GM19372 (cell line): ENCODE data around the gene TTC39C.

Source experiments
- ATAC-seq: cut with Tn5 transposase; IDR thresholded peaks from one replicate; pipeline ENCODE4 v1.9.1; 2021; ENCODE audit warnings: mild to moderate bottlenecking, low read depth, moderate library complexity; ENCODE audit not compliant: unreplicated experiment

The TTC39C gene

DNA sequence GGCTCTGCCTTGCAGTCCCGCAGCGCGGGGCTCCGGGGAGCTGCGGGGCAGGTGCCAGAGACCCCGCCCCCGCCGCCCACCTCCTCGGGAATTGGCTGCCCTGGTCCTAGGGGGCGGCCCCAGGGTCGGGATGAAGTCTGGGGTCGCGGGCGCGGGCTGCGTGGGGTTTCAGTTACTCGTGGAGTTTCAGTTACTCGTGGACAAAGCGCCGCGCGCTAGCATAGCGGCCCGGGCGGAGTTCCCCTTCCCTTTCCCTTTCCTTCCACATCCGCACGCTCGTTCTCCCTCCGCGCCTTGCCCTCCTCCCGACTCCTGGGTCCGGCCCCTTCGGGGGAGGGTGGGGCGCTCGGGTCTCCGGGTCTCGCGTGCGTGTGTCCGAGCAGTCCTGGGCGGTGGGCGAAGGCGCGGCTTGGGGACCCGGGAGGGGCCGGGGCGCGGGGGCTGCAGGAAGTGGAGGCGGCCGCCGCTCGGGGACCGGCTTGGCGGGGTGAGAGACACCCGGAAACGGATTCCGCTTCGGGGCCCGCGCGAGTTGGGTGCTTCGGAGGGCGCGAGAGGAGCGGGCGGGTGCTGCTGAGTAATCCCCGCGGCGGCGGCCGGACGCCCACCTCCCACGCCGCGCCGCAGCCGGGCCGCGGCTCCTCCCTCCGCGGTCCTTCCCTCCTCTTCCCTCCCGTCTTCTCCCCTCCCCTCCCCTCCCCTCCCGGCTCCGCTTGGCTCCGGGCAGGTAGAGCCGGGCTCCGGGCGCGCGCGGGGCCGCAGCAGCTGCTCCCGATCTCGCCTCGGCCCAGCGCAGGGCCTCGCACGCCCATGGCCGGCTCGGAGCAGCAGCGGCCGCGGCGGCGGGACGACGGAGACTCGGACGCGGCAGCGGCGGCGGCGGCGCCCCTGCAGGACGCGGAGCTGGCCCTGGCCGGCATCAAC lies at the start of gene TTC39C:
Gene TTC39C, plus strand, starts transcription at position 693 of the 924 bp plus-strand sequence. Its CDS starts 118 bp downstream, at position 811.
- ATAC-seq = peak; percentile 56

DNA sequence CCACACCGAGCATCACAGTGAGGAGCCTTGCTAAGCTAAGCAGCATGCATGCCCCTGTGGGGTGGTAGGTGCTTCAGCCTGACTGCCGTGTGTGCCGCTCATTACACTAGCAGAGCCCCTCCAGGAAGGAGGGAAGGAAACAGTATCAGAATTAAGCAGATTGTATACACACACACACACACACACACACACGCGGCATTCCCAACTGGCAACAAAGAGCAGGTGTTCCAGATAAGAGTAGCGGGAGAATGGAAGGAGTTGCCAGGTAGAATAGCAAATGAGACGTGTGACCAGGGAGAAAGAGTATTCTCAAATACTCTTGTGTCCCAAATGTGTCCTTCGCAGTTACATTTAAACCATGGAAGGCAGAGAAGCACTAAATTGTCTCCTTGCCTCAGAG lies 47.6 kb upstream of the TTC39C start:
- no peak for ATAC-seq

DNA sequence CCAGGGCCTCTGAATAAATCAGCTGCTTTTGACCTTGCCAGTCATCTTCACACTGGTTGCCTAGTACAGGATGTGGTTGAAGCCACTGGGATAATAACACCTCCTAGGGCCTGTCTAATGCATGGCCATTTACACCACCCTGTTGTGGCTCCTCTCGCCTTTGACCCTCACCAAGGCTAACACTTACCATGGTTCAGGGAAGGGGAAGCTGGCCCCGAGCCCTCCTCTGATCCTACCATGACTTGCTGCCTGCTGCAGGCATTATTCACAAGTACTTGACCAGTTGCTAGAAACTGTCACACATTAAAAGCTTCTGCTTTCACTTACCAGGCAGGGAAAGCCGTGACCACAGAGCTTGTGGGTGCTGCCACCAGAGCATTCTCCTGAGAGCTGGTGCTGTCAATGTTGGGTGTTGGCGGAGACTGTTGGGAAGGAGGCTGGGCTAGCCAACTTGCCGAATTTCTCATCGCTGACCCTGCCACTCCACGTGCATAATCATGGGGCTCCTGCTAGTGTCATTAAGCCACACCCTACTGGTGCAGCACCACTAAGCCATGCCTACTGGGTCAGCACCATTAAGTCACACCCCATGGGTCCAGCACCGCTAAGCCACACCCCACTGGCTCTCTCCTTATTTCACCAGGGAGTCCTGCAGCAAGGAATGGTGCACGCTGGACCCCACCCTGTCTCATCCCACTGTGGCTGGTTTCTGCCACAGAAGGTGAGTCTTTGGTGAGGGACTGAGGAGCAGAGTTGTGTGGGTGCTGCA lies 47.0 kb upstream of the TTC39C start:
- no peak for ATAC-seq

DNA sequence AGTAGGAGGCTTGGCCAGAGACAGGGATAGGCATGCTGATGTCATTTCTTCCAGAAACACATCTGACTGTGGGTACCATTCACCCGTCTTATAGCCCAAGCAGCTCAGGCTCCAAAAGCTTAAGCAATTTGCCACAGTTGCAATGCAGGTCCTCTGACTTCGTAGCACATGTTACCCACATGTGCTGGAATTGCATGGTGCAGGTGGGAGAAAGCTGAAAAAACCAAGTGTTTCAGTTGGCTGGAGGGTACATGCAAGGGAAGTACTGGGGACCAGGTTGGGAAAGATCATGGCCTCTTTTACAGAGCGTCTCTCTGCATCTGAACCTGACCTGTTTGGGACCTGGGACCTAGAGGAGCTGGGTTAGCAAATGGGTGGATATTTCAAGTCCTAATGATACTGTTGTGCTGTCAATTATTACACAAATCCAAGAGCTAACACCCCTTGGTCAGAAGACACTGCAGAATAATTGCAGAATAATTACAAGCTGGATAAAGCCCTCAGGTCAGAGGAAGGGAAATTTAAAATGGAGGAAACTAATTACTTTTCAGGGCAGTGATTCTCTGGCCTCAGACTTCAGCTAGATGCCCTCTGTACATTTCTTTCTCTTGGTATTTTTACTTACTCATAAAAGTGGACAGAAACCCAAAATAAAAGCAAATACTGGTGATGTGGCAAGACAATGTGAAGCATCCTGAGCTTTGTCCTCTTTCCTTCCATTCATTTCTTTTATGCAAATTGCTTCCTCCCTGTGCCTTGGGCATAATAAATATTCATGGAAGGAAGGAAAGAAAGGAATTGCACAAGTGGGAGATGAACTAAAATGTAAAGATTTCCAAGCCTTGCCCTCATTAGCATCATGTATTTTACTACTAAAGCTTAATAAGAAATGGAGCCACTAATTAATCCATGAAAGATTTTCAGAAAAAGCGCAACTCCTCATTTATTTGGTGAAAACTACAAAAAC lies 45.6 kb upstream of the TTC39C start:
- ATAC-seq = no peak

DNA sequence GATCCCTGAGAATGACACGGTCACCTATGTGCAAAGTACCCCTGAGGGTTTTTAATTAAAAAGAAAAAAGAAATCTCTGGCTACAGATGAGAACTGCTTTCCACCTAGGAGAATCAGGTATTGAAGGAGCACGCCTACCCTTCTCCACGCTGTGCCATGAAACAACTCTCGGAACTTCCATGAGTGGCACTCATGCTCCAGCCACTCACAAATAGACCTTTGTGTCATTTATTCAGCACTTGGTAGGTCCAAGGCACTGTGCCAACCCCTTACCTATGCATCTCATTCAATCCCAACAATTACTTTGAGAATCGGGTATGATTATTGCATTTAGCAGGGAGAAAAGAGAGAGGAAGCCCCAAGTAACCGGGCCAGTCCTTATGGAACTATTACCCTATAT lies 44.9 kb upstream of the TTC39C start:
- ATAC-seq = no peak

DNA sequence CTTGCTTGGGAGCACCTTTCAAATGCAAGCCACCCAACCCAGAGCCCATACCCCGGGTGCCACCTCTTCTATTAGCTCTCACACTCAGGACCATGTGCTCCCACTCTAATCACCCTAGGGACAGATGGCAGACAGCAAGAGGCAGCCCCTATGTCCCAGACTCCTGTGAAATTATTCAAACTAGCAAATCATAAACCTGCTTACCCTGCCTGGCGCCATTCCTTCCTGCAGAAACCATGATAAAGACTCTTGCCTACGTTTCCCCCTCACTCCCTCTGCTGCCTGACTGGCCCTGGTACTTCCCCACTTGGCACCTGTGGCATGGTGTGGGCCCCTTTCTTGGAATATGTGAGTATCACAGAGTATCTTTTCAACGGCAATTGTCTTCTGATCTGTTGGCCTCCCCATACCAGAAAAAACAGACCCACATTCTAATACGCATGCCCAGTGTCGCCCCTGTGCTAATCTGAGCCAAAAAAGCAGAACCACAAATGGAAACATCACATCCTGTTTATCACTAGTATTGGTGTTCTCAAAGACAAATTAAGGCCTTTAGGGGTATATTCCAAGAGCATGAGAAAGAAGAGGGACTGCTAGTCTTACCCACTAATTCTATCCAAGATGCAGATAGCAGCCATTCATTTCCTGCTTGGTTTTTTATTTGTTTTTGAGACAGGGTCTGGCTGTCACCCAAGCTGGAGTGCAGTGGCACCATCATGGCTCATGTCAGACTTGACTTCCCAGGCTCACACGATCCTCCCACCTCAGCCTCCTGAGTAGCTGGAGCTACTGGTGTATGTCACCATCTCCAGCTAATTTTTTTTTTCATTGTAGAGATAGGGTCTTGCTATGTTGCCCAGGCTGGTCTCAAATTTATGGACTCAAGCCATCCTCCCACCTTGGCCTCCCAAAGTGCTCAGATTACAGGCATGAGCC lies 44.1 kb upstream of the TTC39C start:
- ATAC-seq = no peak

DNA sequence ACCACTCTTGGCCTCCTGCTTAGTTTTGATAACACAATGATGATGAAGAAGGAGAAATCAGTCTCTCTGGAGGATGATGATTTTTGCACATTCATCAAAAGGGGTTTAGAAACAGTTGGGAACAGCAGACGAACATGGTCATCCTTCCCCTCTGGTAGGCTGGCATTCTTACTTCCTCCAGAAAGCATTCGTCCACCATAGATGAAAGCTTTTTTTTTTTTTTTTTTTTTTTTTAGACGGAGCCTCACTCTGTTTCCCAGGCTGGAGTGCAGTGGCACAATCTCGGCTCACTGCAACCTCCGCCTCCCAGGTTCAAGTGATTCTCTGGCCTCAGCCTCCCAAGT lies 43.5 kb upstream of the TTC39C start:
- ATAC-seq = no peak

DNA sequence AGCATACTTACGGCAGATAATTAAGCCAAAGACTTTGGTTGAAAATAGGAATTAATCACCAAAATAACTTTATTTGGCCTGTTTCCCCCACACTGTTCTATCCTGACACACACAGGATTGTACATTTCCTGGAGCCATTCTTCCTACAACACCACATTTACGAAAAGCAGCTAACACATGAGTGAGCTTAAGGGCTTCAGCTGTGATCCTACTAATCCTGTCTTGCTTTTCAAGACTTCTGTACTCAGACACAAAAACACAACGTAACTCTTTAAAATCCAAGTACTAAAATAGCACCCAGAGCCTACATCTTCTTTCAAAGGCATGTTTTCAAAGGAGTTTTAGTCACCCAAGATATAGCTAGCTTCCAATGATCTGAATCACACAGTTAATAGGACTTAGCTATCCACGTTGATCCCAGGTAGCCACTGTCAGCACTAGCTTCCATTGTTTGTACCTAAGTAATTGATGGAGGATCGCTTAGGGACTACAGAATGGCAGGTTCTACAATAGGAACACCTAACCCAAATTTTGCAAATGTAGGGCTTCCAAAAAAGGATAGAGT lies 42.8 kb upstream of the TTC39C start:
- no peak for ATAC-seq

DNA sequence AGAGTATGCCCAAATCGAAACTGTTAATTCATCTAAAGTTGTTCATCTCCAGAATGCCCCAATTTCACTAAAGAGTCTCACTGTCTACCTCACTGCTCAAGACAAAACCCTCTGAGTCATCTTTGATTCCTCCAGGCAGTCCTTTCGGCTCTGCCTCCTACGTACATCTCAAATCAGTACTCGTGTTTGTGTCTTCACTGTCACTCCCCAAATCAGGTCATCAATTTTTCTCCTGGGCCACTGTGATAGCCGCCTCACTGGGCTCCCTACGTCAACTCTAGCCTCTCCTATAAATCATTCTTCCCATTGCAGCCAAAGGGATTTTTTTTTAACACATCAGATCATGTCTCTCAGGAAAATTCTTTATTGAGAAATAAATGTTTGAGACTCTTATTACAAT lies 42.1 kb upstream of the TTC39C start:
- ATAC-seq = no peak

DNA sequence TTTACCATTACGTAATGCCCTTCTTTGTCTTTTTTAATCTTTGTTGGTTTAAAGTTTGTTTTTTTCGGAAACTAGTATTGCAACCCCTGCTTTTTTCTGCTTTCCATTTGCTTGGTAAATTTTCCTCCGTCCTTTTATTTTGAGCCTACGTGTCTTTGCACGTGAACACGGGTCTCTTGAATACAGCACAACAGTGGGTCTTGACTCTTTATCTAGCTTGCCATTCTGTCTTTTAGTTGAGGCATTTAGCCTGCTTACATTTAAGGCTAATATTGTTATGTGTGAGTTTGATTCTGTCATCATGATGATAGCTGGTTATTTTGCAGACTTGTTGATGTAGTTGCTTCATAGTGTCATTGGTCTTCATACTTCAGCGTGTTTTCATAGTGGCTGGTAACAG lies 37.5 kb upstream of the TTC39C start:
- no peak for ATAC-seq

DNA sequence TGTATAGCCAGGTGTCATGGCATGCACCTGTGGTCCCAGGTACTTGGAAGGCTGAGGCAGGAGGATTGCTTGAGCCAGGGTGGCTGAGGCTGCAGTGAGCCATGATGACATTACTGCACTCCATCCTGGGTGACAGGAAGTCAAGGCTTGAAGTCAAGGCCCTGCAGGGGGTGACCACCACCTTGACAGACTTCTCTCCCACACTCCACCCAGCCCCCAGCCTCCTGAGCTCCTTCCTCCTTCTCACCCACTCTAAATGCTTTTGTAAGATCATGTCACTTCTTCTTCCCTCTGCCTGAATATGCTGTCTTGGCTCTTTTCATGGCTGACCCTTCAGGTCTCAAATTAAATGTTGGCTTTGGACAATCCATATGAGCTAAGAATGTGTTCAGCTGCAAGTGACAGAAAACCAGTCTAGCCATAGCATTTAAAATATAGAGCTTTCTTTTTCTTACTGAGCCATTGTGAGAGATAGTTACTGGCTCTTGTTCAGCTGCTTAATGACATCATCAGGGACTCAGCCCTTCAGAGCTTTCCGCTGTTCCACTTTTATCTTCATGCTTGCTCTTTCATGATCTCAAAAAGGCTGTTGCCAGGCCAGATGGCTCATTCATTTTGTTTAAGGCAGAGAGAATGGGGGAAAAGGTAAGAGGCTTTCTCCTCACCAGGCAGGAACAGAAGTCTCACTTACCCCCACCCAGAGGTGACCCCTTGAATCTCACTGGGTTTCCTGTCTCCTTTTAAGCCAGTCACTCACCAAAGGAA lies 36.7 kb upstream of the TTC39C start:
- ATAC-seq = no peak

DNA sequence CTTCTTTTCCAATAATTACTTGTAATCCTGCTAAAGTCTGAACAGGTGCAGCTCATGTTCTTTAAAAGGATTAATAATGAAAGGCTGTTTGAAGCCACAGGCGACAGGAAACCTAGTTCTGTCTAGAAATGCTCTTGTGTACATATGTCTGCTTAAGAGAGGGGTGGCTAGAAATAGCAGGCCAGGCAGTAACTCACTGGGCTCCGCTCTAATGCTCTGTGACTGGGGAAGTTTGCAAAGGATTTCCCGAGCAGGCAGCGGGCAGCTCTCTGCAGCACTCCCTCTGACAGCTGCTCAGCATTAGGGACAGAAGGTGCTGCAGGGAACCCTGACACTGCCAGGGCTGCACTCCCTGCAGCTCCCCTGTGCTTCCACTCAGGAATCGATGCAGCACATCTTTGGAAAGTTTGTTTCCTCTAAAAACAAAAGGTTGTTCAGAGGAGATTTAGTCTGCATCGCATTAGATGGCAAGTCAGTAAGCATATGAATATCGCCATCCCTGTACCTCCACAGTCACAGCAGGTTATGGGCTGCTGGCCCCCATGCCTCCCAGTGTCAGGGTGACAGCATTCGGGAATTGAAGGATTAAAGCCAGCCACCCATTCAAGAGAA lies 33.1 kb upstream of the TTC39C start:
- ATAC-seq = no peak

DNA sequence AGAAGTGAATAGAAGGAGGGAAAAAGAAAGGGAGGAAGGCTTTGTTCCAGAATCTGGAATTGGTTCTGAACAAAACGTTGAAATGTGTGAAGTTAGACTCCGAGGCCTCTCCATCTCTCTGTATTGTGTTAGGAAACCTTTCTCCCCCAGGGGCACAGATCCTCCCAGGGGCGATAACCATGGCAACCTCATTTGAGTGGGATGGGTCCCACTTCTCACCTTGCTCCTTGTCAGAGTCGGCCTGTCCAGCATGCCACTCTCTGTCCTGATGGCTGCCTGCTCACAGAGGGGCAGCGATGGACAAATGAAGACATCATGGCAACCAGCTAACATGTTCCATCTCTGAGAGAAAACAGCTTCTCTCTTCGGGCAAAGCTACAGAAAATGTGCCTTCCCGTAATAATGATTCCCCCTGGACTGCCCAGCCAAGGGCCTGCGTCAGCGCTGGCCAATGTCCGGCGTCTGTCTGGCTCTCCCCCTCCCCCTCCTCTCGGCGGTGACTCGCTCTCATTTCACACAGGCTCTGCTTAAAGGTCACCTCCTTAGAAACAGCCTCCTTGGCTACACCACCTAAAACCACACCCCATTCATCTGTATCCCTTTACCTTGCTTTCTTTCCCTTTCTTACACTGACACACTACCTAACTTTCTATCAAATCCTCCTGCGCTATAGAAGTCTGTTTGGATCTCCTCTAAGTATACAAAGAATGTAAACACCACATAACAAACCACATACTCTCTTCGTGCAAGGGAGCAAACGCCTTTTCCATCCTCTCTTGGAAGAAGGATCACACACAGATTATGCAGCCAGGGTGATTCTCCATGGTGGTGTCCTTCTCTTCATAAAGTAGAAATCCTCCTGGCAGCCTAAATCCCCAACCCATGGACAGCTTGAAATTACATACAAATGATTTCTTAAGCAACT lies 32.1 kb upstream of the TTC39C start:
- ATAC-seq = no peak

DNA sequence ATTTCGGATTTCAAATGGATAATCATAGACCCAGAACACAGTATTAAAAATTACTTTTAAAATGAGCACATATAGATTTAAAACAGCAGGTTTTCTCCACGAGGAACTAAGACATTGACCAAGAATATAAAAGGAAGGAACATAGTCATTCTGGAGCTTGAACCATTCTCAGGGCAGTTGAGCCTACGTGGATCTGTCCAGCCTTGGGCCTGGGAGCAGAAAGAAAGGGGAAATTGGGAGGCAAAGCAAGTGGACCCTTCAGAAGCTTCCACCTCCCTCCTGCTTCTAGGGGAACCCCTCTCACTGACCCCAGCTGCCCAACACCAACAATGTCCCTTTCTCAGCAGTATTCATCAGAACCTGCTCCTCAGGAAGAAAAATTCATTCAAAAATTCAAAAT lies 31.4 kb upstream of the TTC39C start:
- ATAC-seq = no peak

DNA sequence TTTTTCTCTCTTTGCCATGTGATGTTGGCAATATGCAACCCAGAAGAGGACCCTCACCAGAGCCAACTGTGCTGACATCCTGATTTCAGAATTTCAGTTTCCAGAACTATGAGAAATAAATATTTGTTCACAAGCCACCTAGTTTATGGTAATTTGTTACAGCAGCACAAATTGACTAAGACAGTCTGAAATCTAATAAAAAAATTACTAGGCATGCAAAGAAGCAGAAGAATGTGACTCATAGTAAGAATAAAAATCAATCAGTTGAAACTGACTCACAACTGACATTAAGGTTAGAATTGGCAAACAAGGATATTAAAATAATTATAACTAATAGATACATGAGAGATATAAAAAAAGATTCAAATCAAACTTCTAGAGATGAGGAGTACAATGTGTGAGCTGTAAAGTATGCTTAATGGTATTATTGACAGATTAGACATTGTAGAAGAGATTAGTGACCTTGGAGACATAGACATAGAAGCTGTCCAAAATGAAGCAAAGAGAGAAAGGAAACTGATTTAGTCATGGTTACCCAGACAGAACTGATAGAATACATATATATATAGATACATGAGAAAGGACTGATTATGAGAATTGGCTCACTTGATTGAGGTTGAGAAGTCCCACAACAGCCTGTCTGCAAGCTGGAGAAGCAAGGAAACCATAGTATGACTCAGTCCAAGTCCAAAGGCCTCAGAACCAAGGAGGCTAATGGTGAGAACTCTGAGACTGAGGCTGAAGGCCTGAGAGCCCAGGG lies 27.8 kb upstream of the TTC39C start:
- no peak for ATAC-seq
